Inferior parietal cortex (tissue), 1 donor: ENCODE data around the gene ATG7.
"Not testable (repeated sequence)": the region's sequence is repeated elsewhere in the genome, so short reads cannot be mapped to it uniquely, and the experiment has no call there.

Source experiments
- DNase-seq: peaks from one replicate; pipeline ENCODE4 v3.0.0-alpha.2; 2016; ENCODE audit errors: extremely low spot score

Gene ATG7

GRCh38 chr3:11508346-11509172 is 236.4 kb downstream of the ATG7 start:
- no peak for DNase-seq

- no peak for DNase-seq
Observed at GRCh38 chr3:11509173-11510000, 237.2 kb downstream of the ATG7 start.

- no peak for DNase-seq
Observed at GRCh38 chr3:11510001-11510340, 237.8 kb downstream of the ATG7 start.

- no peak for DNase-seq
Observed at GRCh38 chr3:11510356-11510755, 238.2 kb downstream of the ATG7 start.

GRCh38 chr3:11511606-11512005 is 239.4 kb downstream of the ATG7 start:
- DNase-seq = not testable (repeated sequence)

GRCh38 chr3:11513125-11513816 is 241.1 kb downstream of the ATG7 start:
- not testable (repeated sequence) for DNase-seq

GRCh38 chr3:11513817-11514135 is 241.6 kb downstream of the ATG7 start:
- no peak for DNase-seq

- no peak for DNase-seq
Observed at GRCh38 chr3:11514191-11514821, 242.1 kb downstream of the ATG7 start.

GRCh38 chr3:11517601-11518000 is 245.4 kb downstream of the ATG7 start:
- no peak for DNase-seq

- DNase-seq = no peak
Observed at GRCh38 chr3:11521167-11521566, 249.0 kb downstream of the ATG7 start.

- no peak for DNase-seq
Observed at GRCh38 chr3:11522398-11522715, 250.2 kb downstream of the ATG7 start.

GRCh38 chr3:11522953-11523571 is 250.9 kb downstream of the ATG7 start:
- DNase-seq = no peak

- DNase-seq = no peak
Observed at GRCh38 chr3:11523572-11524101, 251.4 kb downstream of the ATG7 start.

GRCh38 chr3:11526121-11526520 is 253.9 kb downstream of the ATG7 start:
- not testable (repeated sequence) for DNase-seq

- no peak for DNase-seq
Observed at GRCh38 chr3:11529281-11529680, 257.1 kb downstream of the ATG7 start.

- DNase-seq = no peak
Observed at GRCh38 chr3:11530153-11530721, 258.0 kb downstream of the ATG7 start.

GRCh38 chr3:11532931-11533391 is 260.8 kb downstream of the ATG7 start:
- no peak for DNase-seq

GRCh38 chr3:11534011-11534792 is 262.0 kb downstream of the ATG7 start:
- DNase-seq = no peak

GRCh38 chr3:11534793-11535101 is 262.6 kb downstream of the ATG7 start:
- no peak for DNase-seq

GRCh38 chr3:11535243-11535960 is 263.2 kb downstream of the ATG7 start:
- no peak for DNase-seq
